Stimulated activated CD4-positive, alpha-beta T cell treated with anti-CD3 and anti-CD28 coated beads, Interleukin-2, amount 100 ng/mL, for 4 hours (primary cell): ENCODE data around the gene BMPER.

ENCODE experiments used
- DNase-seq: peaks from one replicate; pipeline ENCODE4 v3.0.0-alpha.2; 2020; ENCODE audit warnings: low read depth

BMPER gene

GRCh38 chr7:34064519-34065158 is 159.3 kb downstream of the BMPER start:
- DNase-seq, result no peak

- DNase-seq, result no peak
These were observed 161.1 kb downstream of the BMPER start for GRCh38 chr7:34066411-34066810.

GRCh38 chr7:34067005-34067778 is 161.9 kb downstream of the BMPER start:
- DNase-seq, result no peak

GRCh38 chr7:34069676-34070075 is 164.3 kb downstream of the BMPER start:
- no peak for DNase-seq

- no peak for DNase-seq
These were observed 165.4 kb downstream of the BMPER start for GRCh38 chr7:34070511-34071323.

GRCh38 chr7:34073676-34074075 is 168.3 kb downstream of the BMPER start:
- no peak for DNase-seq

- no peak for DNase-seq
These were observed 169.1 kb downstream of the BMPER start for GRCh38 chr7:34074421-34074820.

- DNase-seq, result no peak
These were observed 170.4 kb downstream of the BMPER start for GRCh38 chr7:34075523-34076370.

- DNase-seq, result no peak
These were observed 171.8 kb downstream of the BMPER start for GRCh38 chr7:34077168-34077567.

- no peak for DNase-seq
These were observed 173.5 kb downstream of the BMPER start for GRCh38 chr7:34078864-34079263.

- DNase-seq, result no peak
These were observed 175.2 kb downstream of the BMPER start for GRCh38 chr7:34080513-34080912.

GRCh38 chr7:34081935-34082334 is 176.6 kb downstream of the BMPER start:
- no peak for DNase-seq

GRCh38 chr7:34083440-34083839 is 178.1 kb downstream of the BMPER start:
- DNase-seq, result no peak

GRCh38 chr7:34084651-34085050 is 179.3 kb downstream of the BMPER start:
- DNase-seq, result no peak

GRCh38 chr7:34086064-34086463 is 180.7 kb downstream of the BMPER start:
- no peak for DNase-seq

GRCh38 chr7:34086981-34087380 is 181.6 kb downstream of the BMPER start:
- DNase-seq, result no peak

GRCh38 chr7:34087892-34088891 is 182.9 kb downstream of the BMPER start:
- no peak for DNase-seq

- DNase-seq, result no peak
These were observed 185.5 kb downstream of the BMPER start for GRCh38 chr7:34090816-34091215.

- no peak for DNase-seq
These were observed 186.1 kb downstream of the BMPER start for GRCh38 chr7:34091321-34091917.

GRCh38 chr7:34093276-34093675 is 187.9 kb downstream of the BMPER start:
- DNase-seq, result no peak
